ENCODE measurements around the gene TET1. TPM values are rescaled to one million over a fixed set of nuclear protein-coding genes. Genes with fewer than 3 reads are reported as not detected.
"Not testable (repeated sequence)": the region's sequence is repeated elsewhere in the genome, so short reads cannot be mapped to it uniquely, and the experiment has no call there.

Gene TET1
- total and polyA plus RNA-seq, 4 donors: 0.06 to 2.1 (median 0.75) TPM

DNA sequence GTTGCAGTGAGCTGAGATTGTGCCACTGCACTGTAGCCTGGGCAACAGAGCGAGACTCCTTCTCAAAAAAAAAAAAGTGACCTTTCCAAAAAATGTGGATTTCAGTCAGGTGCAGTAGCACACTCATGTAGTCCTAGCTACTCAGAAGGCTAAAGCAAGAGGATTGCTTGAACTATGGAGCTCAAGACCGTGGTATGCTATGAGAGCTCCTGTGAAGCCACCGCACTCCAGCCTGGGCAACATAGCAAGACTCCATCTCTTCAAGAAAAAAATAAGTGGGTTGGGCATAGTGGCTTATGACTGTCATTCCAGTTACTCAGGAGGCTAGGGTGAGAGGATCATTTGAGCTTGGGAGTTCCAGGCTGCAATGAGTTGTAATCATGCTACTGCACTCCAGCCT lies 51.1 kb downstream of the TET1 start:
- no peak for DNase-seq (ENCODE audit: low spot score)
- H3K27ac ChIP-seq (ENCODE audit: low read depth in 1 of 2, low read length in 2 of 2): no peak overlapping the region
- H3K4me1 ChIP-seq (ENCODE audit: control insufficient read depth in 4 of 4, insufficient read depth in 4 of 4, low read length in 3 of 4): no peaks in the 10 kb centered on the region
- no peaks in the 10 kb centered on the region for H3K36me3 ChIP-seq (ENCODE audit: control insufficient read depth in 4 of 4, insufficient read depth in 3 of 4, low read depth in 1 of 4, low read length in 3 of 4)
- no peak overlapping the region for H3K9ac ChIP-seq (ENCODE audit: low read depth in 1 of 2, low read length in 2 of 2)
- H3K9me3 ChIP-seq (ENCODE audit: control insufficient read depth in 4 of 4, low read length in 3 of 4): no peaks in the 10 kb centered on the region
- no peaks in the 10 kb centered on the region for H3K27me3 ChIP-seq (ENCODE audit: control insufficient read depth in 4 of 4, insufficient read depth in 4 of 4, low read length in 3 of 4)
- no peak overlapping the region for H3K4me3 ChIP-seq (ENCODE audit: low read depth in 1 of 3, low read length in 3 of 3)
- no peak for TF ChIP-seq SP1 (IDR thresholded peaks at IDR 0.05)
- TF ChIP-seq FOXA2 (IDR thresholded peaks at IDR 0.05): no peak
- no peak for TF ChIP-seq NR2F2 (IDR thresholded peaks at IDR 0.05)
- TF ChIP-seq YY1 (IDR thresholded peaks at IDR 0.05): no peak
- no peak for TF ChIP-seq GABPA (IDR thresholded peaks at IDR 0.05 in 1 of 2, conservative IDR thresholded peaks at IDR 0.05 in 1 of 2)
- TF ChIP-seq, protein P1, sequence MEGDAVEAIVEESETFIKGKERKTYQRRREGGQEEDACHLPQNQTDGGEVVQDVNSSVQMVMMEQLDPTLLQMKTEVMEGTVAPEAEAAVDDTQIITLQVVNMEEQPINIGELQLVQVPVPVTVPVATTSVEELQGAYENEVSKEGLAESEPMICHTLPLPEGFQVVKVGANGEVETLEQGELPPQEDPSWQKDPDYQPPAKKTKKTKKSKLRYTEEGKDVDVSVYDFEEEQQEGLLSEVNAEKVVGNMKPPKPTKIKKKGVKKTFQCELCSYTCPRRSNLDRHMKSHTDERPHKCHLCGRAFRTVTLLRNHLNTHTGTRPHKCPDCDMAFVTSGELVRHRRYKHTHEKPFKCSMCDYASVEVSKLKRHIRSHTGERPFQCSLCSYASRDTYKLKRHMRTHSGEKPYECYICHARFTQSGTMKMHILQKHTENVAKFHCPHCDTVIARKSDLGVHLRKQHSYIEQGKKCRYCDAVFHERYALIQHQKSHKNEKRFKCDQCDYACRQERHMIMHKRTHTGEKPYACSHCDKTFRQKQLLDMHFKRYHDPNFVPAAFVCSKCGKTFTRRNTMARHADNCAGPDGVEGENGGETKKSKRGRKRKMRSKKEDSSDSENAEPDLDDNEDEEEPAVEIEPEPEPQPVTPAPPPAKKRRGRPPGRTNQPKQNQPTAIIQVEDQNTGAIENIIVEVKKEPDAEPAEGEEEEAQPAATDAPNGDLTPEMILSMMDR (IDR thresholded peaks at IDR 0.05; ENCODE audit: low read depth, low read length, missing input control): no peak
- TF ChIP-seq, protein P2, sequence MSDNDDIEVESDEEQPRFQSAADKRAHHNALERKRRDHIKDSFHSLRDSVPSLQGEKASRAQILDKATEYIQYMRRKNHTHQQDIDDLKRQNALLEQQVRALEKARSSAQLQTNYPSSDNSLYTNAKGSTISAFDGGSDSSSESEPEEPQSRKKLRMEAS (IDR thresholded peaks at IDR 0.05): no peak
- TF ChIP-seq HNF4G (IDR thresholded peaks at IDR 0.05): no peak
- TF ChIP-seq HNF4A (conservative IDR thresholded peaks at IDR 0.05): no peak
- 84% methylated on average over 3 of the region's 3 CpGs for WGBS

DNA sequence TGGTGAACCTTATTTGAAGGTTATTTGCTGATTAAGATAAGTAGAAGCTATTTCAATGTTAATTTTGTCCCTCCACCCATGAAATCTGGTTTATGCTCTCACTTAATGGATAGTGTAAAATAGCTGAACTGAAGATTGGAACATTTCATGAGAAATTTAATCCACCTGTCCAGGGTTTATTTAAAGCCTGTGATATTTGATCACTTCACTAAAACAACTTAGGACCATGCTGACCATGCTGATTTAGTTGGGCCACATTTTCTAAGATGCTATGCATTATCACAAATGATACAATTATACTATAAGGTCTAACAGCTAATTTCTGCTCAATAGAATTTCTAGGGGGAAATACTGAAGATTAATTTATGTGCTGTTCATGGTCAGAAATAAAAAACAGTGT lies 53.8 kb downstream of the TET1 start:
- H3K9me3 ChIP-seq (ENCODE audit: control insufficient read depth in 4 of 4, low read length in 3 of 4); DNase-seq (ENCODE audit: low spot score); H3K36me3 ChIP-seq (ENCODE audit: control insufficient read depth in 4 of 4, insufficient read depth in 3 of 4, low read depth in 1 of 4, low read length in 3 of 4); H3K4me3 ChIP-seq (ENCODE audit: low read depth in 1 of 3, low read length in 3 of 3); H3K27ac ChIP-seq (ENCODE audit: low read depth in 1 of 2, low read length in 2 of 2); H3K27me3 ChIP-seq (ENCODE audit: control insufficient read depth in 4 of 4, insufficient read depth in 4 of 4, low read length in 3 of 4); H3K9ac ChIP-seq (ENCODE audit: low read depth in 1 of 2, low read length in 2 of 2); H3K4me1 ChIP-seq (ENCODE audit: control insufficient read depth in 4 of 4, insufficient read depth in 4 of 4, low read length in 3 of 4): not testable (repeated sequence)

DNA sequence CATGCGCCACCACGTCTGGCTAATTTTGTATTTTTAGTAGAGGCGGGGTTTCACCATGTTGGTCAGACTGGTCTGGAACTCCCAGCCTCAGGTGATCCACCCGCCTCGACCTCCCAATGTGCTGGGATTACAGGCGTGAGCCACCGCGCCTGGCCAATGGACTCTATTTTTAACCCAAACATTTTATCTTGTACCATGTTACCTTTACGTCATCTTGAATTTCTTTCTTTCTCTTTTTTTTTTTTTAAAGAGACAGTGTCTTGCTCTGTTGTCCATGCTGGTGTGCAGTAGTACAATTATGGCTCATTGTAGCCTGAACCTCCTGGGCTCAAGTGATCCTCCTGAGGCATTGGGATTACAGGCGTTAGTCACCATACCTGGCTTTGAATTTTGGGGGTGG lies 57.6 kb downstream of the TET1 start:
- not testable (repeated sequence) for DNase-seq (ENCODE audit: low spot score)
- 92% methylated on average over 10 of the region's 10 CpGs for WGBS

DNA sequence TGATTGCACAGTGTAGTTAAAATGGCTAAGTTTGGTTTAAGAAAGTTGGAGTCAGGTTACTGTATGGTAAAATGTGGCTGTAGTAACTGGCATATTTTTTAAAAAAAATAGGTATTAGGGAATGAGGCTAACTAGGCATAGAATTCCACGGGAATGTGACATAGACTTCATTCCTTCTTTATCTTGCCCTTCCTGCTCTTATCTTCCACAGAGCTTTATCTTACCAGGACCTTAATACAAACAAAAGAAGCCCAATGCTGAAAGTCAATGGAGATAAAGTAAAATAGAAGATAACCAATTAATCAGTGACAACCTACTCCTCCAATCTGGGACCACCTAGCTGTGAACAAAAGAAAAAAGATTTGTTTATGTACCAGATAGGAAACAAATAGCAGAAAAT lies 58.1 kb downstream of the TET1 start:
- 0% methylated on average over 1 of the region's 1 CpG for WGBS
- no peaks in the 10 kb centered on the region for H3K27me3 ChIP-seq (ENCODE audit: control insufficient read depth in 4 of 4, insufficient read depth in 4 of 4, low read length in 3 of 4)
- no peaks in the 10 kb centered on the region for H3K4me1 ChIP-seq (ENCODE audit: control insufficient read depth in 4 of 4, insufficient read depth in 4 of 4, low read length in 3 of 4)
- TF ChIP-seq RXRA (IDR thresholded peaks at IDR 0.05) (no peak), YY1 (IDR thresholded peaks at IDR 0.05) (no peak), EGR1 (IDR thresholded peaks at IDR 0.05; ENCODE audit: low read depth in 2 of 2) (no peak), NR2F2 (IDR thresholded peaks at IDR 0.05) (no peak)
- TF ChIP-seq, protein P1 (IDR thresholded peaks at IDR 0.05; ENCODE audit: low read depth, low read length, missing input control): no peak
- TF ChIP-seq, protein P3, sequence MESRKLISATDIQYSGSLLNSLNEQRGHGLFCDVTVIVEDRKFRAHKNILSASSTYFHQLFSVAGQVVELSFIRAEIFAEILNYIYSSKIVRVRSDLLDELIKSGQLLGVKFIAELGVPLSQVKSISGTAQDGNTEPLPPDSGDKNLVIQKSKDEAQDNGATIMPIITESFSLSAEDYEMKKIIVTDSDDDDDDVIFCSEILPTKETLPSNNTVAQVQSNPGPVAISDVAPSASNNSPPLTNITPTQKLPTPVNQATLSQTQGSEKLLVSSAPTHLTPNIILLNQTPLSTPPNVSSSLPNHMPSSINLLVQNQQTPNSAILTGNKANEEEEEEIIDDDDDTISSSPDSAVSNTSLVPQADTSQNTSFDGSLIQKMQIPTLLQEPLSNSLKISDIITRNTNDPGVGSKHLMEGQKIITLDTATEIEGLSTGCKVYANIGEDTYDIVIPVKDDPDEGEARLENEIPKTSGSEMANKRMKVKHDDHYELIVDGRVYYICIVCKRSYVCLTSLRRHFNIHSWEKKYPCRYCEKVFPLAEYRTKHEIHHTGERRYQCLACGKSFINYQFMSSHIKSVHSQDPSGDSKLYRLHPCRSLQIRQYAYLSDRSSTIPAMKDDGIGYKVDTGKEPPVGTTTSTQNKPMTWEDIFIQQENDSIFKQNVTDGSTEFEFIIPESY (IDR thresholded peaks at IDR 0.05): no peak
- TF ChIP-seq, protein P4, sequence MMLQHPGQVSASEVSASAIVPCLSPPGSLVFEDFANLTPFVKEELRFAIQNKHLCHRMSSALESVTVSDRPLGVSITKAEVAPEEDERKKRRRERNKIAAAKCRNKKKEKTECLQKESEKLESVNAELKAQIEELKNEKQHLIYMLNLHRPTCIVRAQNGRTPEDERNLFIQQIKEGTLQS (IDR thresholded peaks at IDR 0.05): no peak
- H3K36me3 ChIP-seq (ENCODE audit: control insufficient read depth in 4 of 4, insufficient read depth in 3 of 4, low read depth in 1 of 4, low read length in 3 of 4): no peaks in the 10 kb centered on the region
- H3K9ac ChIP-seq (ENCODE audit: low read depth in 1 of 2, low read length in 2 of 2): no peak overlapping the region
- no peak overlapping the region for H3K4me3 ChIP-seq (ENCODE audit: low read depth in 1 of 3, low read length in 3 of 3)
- H3K9me3 ChIP-seq (ENCODE audit: control insufficient read depth in 4 of 4, low read length in 3 of 4): no peaks in the 10 kb centered on the region
- no peak overlapping the region for H3K27ac ChIP-seq (ENCODE audit: low read depth in 1 of 2, low read length in 2 of 2)
- DNase-seq (ENCODE audit: low spot score): no peak

More for the DNA sequence above, 57.6 kb downstream of the TET1 start:
- H3K27me3 ChIP-seq (ENCODE audit: control insufficient read depth in 4 of 4, insufficient read depth in 4 of 4, low read length in 3 of 4); H3K36me3 ChIP-seq (ENCODE audit: control insufficient read depth in 4 of 4, insufficient read depth in 3 of 4, low read depth in 1 of 4, low read length in 3 of 4); H3K4me3 ChIP-seq (ENCODE audit: low read depth in 1 of 3, low read length in 3 of 3); H3K27ac ChIP-seq (ENCODE audit: low read depth in 1 of 2, low read length in 2 of 2); H3K9ac ChIP-seq (ENCODE audit: low read depth in 1 of 2, low read length in 2 of 2); H3K9me3 ChIP-seq (ENCODE audit: control insufficient read depth in 4 of 4, low read length in 3 of 4); H3K4me1 ChIP-seq (ENCODE audit: control insufficient read depth in 4 of 4, insufficient read depth in 4 of 4, low read length in 3 of 4): not testable (repeated sequence)
